Measurements from ENCODE around the gene ATP9B.
A peak's percentile ranks its signal among the peaks of the same experiment; 100 is the strongest.
"Not testable (repeated sequence)": the region's sequence is repeated elsewhere in the genome, so short reads cannot be mapped to it uniquely, and the experiment has no call there.

Gene ATP9B

DNA sequence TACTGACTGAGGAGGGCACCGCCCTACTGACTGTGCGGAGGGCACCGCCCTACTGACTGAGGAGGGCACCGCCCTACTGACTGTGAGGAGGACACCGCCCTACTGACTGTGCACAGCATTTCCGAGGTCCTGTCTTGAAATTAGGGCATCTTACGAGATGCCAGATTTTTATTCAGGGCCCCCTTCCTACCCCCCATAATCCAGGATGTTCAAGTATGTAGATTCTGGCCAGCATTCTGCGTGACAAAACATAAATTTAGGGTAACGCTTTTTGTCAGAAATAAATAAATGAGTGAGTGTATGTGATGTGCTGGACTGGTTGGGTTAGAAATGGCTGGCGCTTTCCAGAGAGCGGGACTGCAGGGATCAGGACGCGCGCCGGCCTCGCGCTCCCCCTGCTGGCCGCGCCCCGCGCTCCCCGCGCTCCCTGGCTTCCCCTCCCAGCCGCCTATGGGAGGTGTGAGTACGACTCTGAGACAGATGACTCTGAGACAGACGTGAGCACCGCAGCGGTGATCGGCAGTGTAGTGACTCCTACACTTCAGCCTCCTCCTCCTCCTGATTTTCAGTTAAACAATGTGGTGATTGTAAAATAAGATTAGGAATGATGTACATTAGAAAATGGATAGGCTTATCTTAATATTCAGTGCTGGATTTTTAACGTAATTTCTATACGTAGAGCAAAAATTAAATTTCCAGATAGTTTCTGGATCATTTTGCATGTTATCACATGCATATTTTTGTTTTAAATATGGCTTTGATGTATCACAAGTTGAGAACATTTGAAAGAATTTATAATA, 177.3 kb downstream of the ATP9B start:
- peak in 12 of 14 donors; percentile 42 to 79 (median 60) for DNase-seq

DNA sequence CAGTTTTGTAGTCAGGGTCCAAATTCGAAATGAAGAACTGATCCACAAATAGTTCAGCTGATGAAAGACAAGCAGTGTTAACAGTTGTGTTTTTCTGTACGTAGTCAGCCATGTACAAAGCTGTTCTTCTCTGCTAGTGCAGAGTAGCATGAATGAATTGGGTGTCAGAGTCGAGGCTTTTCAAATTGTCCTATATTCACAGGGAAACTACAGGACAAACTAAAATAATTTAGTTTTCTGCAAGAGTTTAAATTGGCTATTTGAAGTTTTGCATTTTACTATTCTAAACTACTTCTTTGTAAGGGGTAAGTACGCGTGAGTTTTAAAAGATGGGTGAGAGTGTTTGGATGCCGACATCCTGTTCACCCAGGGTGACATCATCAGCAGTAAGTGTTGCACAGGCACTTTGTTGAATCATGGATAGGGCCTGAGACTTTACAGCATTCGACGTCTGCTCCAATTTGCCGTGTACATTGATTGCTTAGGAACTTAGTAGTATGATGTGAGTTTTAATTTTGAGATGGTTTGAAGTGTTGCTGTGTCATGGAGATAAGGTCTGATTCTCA, 179.4 kb downstream of the ATP9B start:
- DNase-seq: no peak

- DNase-seq: peak in 2 of 14 donors; percentile 31 to 33
Observed at GRCh38 chr18:79250301-79250981, 181.2 kb downstream of the ATP9B start.

DNA sequence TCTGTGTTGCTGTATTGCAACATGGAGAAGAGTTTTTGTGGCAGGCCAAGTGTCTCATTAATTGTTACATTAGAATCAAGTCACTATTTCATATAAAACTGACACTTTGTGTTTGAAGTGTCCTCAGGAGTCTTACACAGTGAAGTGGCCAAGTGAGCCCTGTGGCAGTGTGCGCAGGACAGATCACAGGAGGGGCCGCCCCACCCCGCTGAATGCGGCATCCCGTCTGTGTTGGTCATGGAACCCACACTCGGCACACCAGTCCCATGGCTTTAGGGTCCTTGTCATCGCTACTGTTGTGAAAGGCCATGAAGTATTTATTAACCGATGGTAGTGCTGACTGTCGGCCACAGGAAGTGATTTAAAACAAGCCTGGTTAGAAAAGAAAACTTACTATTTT, 181.8 kb downstream of the ATP9B start:
- DNase-seq: no peak

DNA sequence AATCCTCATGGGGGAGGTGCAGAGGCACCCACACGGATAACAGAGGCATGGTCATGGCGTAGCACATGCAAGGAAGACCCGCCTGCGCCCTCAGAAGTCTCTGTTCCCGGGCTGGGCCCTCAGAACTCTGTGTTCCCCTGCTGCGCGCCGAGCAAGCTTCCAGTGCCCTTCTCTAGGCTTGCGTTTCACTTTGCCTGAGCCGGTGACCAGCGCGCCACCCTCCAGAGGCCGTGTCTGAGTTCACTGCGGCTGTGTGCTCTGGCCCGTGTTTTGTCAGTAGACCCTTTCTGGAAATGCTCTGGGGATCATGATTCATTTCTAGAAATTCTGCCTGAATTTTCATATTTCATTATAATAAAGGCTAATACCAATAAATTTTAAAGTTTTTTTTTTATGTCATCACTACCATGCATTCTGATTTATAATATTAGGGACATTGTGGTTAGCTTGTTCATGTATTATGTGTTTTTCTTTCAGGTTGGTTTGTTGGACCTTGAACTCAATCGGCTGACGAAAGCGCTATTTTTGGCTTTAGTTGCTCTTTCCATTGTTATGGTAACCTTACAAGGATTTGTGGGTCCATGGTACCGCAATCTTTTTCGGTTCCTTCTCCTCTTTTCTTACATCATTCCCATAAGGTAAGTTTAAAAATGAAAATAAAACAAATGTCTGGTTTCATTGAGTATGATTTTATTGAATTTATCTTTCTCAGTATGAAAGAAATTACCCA, 183.9 kb downstream of the ATP9B start:
- DNase-seq: no peak

- DNase-seq: peak in 7 of 14 donors; percentile 22 to 58 (median 44)
Observed at GRCh38 chr18:79257480-79257879, 188.3 kb downstream of the ATP9B start.

GRCh38 chr18:79258447-79258846, 189.3 kb downstream of the ATP9B start:
- no peak for DNase-seq

DNA sequence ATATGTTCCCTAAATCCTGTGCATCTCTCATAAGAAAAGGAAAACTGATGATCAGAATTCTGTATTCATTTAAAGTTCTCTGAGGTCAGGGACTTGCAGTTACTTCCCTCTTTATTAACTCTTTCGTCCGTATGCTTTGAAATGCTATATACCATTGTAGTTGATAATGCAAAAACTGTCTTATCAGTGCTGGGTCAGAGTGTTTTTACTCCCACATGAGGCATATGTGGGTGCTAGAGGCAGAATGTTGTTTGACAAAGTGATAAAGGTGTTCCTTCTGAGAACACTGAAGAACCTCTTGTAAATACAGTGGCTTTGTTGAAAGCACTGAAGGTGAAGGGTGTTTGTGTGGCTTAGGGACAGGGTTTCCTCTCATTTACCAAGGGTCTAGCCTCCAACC, 190.0 kb downstream of the ATP9B start:
- DNase-seq: no peak

DNA sequence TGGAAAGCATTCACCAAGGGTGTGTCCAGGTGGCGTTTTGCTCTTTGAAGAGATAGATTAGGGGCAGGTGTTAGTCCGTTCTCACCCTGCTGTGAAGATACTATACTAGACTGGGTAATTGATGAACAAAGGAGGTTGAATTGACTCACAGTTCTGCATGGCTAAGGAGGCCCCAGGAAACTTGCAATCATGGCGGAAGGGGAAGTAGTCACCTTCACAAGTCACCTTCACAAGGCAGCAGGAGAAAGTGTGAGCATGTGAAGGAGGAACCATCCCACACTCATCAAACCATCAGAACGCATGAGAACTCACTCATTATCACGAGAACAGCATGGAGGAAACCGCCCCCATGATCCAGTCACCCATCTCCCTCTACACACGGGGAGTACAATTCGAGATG, 190.8 kb downstream of the ATP9B start:
- DNase-seq: no peak

- no peak for DNase-seq
Observed at GRCh38 chr18:79260510-79260909, 191.3 kb downstream of the ATP9B start.

GRCh38 chr18:79265068-79265467, 195.9 kb downstream of the ATP9B start:
- not testable (repeated sequence) for DNase-seq

DNA sequence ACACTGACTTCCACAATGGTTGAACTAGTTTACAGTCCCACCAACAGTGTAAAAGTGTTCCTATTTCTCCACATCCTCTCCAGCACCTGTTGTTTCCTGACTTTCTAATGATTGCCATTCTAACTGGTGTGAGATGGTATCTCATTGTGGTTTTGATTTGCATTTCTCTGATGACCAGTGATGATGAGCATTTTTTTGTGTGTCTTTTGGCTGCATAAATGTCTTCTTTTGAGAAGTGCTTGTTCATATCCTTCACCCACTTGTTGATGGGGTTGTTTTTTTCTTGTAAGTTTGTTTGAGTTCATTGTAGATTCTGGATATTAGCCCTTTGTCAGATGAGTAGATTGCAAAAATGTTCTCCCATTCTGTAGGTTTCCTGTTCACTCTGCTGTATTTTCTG, 202.6 kb downstream of the ATP9B start:
- not testable (repeated sequence) for DNase-seq

DNA sequence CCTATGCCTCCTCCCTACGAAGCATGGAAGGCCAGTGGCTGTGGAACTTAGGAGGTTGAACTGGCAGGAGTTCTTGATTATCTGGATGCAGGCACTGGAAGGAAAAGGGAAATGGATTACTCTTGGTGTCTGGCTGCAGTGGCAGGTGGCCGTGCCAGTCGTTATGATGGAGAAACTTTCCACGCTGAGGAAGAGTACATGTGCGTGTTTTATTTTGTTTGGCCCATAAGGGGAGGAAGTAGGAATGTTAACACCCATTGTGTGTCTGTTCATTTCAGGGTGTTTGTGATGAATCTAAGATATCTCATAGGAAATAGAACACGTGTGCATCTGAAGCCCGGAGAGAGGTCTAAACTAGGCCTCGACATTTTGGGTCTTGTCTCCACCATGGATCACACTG, 203.7 kb downstream of the ATP9B start:
- no peak for DNase-seq

DNA sequence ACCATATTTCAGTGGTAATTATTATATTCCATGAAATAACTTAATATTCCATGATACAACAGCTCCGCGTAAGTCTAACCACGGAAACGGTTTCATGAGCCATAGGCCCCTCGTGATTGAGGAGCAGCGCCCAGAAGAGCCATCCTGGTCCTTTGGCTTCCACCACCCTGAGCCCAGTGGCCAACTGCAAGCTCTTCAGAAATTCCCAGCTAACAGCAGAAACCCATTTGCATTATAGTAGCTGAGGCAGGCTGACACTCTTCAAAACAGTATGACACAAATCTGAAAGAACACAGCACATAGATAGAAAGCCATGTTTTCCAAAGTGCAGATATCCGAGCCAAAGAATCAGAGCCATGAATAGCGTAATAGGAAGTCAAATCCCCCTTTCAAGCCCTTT, 205.6 kb downstream of the ATP9B start:
- DNase-seq: no peak

DNA sequence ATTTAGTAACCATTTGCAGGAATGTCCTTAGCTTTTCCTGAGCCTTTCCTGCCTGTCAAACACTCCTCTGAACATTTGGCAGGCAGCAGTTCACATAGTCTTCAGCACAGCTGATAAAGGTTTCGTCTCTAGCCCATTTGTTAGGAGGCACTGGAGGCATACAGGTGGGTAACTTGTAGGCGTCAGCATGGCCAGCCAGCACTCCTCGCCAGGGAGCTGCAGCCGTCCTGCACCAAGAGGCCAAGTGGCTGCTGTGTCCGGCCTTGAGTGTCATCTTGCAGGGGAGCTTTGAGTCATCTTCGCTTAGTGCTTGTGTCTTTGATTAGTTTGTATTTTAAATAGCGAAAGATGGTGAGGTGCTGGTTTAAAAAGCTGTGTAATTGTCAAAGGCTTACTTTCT, 206.3 kb downstream of the ATP9B start:
- DNase-seq: no peak

- DNase-seq: no peak
Observed at GRCh38 chr18:79275992-79276391, 206.8 kb downstream of the ATP9B start.

- DNase-seq: no peak
Observed at GRCh38 chr18:79278896-79279295, 209.7 kb downstream of the ATP9B start.

GRCh38 chr18:79283131-79283810, 214.1 kb downstream of the ATP9B start:
- DNase-seq: no peak

GRCh38 chr18:79283929-79284328, 214.7 kb downstream of the ATP9B start:
- DNase-seq: no peak

DNA sequence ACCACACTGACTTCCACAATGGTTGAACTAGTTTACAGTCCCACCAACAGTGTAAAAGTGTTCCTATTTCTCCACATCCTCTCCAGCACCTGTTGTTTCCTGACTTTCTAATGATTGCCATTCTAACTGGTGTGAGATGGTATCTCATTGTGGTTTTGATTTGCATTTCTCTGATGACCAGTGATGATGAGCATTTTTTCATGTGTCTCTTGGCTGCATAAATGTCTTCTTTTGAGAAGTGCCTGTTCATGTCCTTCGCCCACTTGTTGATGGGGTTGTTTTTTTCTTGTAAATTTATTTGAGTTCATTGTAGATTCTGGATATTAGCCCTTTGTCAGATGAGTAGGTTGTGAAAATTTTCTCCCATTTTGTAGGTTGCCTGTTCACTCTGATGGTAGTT, 216.0 kb downstream of the ATP9B start:
- not testable (repeated sequence) for DNase-seq

GRCh38 chr18:79290409-79290808, 221.2 kb downstream of the ATP9B start:
- not testable (repeated sequence) for DNase-seq

DNA sequence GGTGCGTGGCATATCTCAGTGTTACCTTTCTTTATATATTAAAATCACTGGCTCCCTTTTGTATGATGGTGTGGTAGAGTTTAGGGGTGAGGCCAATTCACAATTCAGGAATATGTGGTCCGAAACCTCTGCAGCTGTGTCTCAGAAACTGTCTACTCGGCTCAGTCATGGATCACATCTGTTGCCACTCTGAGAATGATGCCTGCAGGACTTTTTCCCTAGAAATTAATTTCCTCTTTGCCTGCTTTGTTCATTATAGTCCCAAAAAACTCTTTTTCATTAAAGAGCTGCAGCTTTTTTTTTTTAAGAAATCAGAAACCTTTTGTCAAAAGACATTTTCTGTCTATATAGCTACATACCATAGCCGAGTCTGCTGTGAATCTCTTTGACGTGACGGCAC, 221.7 kb downstream of the ATP9B start:
- DNase-seq: no peak

Measured in C1 segment of cervical spinal cord (tissue), 14 donors.